ENCODE measurements around the gene MAPK10. TPM values are rescaled to one million over a fixed set of nuclear protein-coding genes. Genes with fewer than 3 reads are reported as not detected.
A peak's percentile ranks its signal among the peaks of the same experiment; 100 is the strongest.

MAPK10 gene
- total RNA-seq, 1 donor from 2014 or later, result 23.6 TPM

- ATAC-seq (no peak), DNase-seq (no peak)
- H3K27me3 ChIP-seq, result no peaks in the 10 kb centered on the region
- no peak overlapping the region for H3K4me3 ChIP-seq
- no peak for TF ChIP-seq CTCF (IDR thresholded peaks at IDR 0.05)
- no peaks in the 10 kb centered on the region for H3K9me3 ChIP-seq
- no peaks in the 10 kb centered on the region for H3K4me1 ChIP-seq
- no peak overlapping the region for H3K27ac ChIP-seq
- H3K36me3 ChIP-seq, result no peaks in the 10 kb centered on the region
- intact Hi-C loops (cut with DNase I), result no loop called here
These were observed 348.7 kb downstream of the MAPK10 start for GRCh38 chr4:86011117-86011516.

GRCh38 chr4:86007042-86007441 lies 352.8 kb downstream of the MAPK10 start:
- Histone ChIP-seq H3K27ac (no peak overlapping the region), H3K4me3 (no peak overlapping the region), H3K36me3 (no peaks in the 10 kb centered on the region), H3K4me1 (no peaks in the 10 kb centered on the region), H3K27me3 (no peaks in the 10 kb centered on the region), H3K9me3 (no peaks in the 10 kb centered on the region)
- ATAC-seq (peak; percentile 24), DNase-seq (no peak)
- no peak for TF ChIP-seq CTCF (IDR thresholded peaks at IDR 0.05)
- intact Hi-C loops (cut with DNase I), result no loop called here

DNA sequence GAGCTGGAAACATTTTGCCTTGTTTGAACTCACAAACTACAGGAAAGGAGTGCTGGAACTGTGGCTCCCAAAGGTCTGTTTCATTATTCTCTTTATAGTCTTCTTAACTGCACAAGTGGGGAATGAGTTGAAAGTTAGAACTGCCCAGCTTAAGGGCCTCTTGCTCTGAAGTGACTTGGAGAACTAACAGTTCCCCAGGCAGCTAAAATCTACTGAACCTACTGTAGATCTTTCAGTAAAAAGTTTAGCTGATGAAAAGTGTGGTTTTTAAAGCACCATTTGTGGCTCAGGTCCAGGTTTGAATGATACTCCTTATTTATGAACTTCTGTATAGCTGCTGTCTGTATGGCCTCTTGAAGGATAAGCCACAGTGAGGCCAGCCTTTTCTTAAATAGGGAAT lies 353.8 kb downstream of the MAPK10 start:
- ATAC-seq, result peak; percentile 55
- no peak for TF ChIP-seq CTCF (IDR thresholded peaks at IDR 0.05)
- intact Hi-C loops (cut with DNase I), result no loop called here

DNA sequence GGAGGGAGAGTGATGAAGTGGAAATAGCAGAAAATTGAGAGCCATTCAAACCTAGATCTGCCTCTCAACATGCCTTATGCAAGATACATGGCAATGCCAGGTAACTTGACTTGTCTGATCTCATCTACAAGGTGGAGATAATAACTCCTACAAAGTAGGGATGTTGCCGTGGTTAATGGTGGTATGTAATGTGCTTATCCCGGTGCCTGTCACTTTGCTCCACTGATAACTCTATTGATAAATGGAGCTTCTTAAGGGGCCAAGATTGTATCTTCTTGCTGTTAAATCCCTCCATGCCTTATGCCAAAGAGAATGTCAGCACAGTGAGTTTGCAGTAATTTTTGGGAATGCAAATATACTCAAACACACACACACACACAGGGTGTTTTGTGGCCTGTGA lies 355.8 kb downstream of the MAPK10 start:
- H3K27ac ChIP-seq, result no peak overlapping the region
- DNase-seq (no peak), ATAC-seq (no peak)
- H3K4me3 ChIP-seq, result no peak overlapping the region
- H3K36me3 ChIP-seq, result no peaks in the 10 kb centered on the region
- intact Hi-C loops (cut with DNase I), result no loop called here
- H3K27me3 ChIP-seq, result no peaks in the 10 kb centered on the region
- H3K4me1 ChIP-seq, result no peaks in the 10 kb centered on the region
- no peak for TF ChIP-seq CTCF (IDR thresholded peaks at IDR 0.05)
- H3K9me3 ChIP-seq, result no peaks in the 10 kb centered on the region

More for the DNA sequence above, 353.8 kb downstream of the MAPK10 start:
- no peaks in the 10 kb centered on the region for H3K36me3 ChIP-seq
- no peaks in the 10 kb centered on the region for H3K27me3 ChIP-seq
- no peak for DNase-seq
- H3K4me1 ChIP-seq, result no peaks in the 10 kb centered on the region
- no peak overlapping the region for H3K27ac ChIP-seq
- no peak overlapping the region for H3K4me3 ChIP-seq
- no peaks in the 10 kb centered on the region for H3K9me3 ChIP-seq

- no peak for ATAC-seq
These were observed 358.3 kb downstream of the MAPK10 start for GRCh38 chr4:86001591-86001990.

More at GRCh38 chr4:86001591-86001990, 358.3 kb downstream of the MAPK10 start:
- DNase-seq, result no peak
- no peak for TF ChIP-seq CTCF (IDR thresholded peaks at IDR 0.05)
- no peak overlapping the region for H3K4me3 ChIP-seq
- intact Hi-C loops (cut with DNase I), result no loop called here
- H3K4me1 ChIP-seq, result no peaks in the 10 kb centered on the region
- H3K9me3 ChIP-seq, result no peaks in the 10 kb centered on the region
- no peaks in the 10 kb centered on the region for H3K27me3 ChIP-seq
- no peaks in the 10 kb centered on the region for H3K36me3 ChIP-seq
- H3K27ac ChIP-seq, result no peak overlapping the region

Data from upper lobe of right lung (tissue), 1 donor.